Brain microvascular endothelial cell (primary cell): ENCODE measurements around the gene ST3GAL3.

ENCODE experiments used
- DNase-seq: peaks from one replicate; pipeline ENCODE4 v3.0.0-alpha.2; 2020
- H3K27ac ChIP-seq: fragments of 250-450 bp; sonication (Bioruptor Pico); 2 replicates; pipeline ENCODE4 v1.5.1; 2020; ENCODE audit warnings: mild to moderate bottlenecking, moderate library complexity
- H3K27me3 ChIP-seq: fragments of 250-450 bp; sonication (Bioruptor Pico); replicated peaks from 2 replicates; pipeline ENCODE4 v1.5.1; 2020; ENCODE audit warnings: mild to moderate bottlenecking
- H3K36me3 ChIP-seq: fragments of 250-450 bp; sonication (Bioruptor Pico); replicated peaks from 2 replicates; pipeline ENCODE4 v1.5.1; 2020; ENCODE audit warnings: mild to moderate bottlenecking
- H3K4me3 ChIP-seq: 2 replicates; pipeline ENCODE4 v1.5.1; 2011; ENCODE audit warnings: low read depth, mild to moderate bottlenecking, control low read depth, low read length, moderate library complexity
- in situ Hi-C: cut with HindIII; loops from 2 replicates; pipeline ENCODE4 v1.10.0; 2017; ENCODE audit warnings: low sequenced_read_pairs, low pct_ligation_motif_present
- TF ChIP-seq, protein P1 (sequence below): IDR thresholded peaks from 2 replicates; pipeline ENCODE4 v1.5.1; 2011; ENCODE audit warnings: low read depth, mild to moderate bottlenecking, moderate library complexity, low read length, control low read depth, inconsistent platforms; ENCODE audit errors: missing control alignments

ST3GAL3 gene

GRCh38 chr1:43978264-43978550 lies 270.9 kb downstream of the ST3GAL3 start:
- TF ChIP-seq, protein P1, sequence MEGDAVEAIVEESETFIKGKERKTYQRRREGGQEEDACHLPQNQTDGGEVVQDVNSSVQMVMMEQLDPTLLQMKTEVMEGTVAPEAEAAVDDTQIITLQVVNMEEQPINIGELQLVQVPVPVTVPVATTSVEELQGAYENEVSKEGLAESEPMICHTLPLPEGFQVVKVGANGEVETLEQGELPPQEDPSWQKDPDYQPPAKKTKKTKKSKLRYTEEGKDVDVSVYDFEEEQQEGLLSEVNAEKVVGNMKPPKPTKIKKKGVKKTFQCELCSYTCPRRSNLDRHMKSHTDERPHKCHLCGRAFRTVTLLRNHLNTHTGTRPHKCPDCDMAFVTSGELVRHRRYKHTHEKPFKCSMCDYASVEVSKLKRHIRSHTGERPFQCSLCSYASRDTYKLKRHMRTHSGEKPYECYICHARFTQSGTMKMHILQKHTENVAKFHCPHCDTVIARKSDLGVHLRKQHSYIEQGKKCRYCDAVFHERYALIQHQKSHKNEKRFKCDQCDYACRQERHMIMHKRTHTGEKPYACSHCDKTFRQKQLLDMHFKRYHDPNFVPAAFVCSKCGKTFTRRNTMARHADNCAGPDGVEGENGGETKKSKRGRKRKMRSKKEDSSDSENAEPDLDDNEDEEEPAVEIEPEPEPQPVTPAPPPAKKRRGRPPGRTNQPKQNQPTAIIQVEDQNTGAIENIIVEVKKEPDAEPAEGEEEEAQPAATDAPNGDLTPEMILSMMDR: no peak
- DNase-seq: no peak
- H3K27ac ChIP-seq: no peak overlapping the region
- peaks cover 21% of the 10 kb centered on the region for H3K36me3 ChIP-seq
- in situ Hi-C loops: no loop called here
- peak overlapping the region; percentile 72 for H3K4me3 ChIP-seq
- no peaks in the 10 kb centered on the region for H3K27me3 ChIP-seq

GRCh38 chr1:43978551-43979260 lies 271.4 kb downstream of the ST3GAL3 start, which contains the start of gene B4GALT2:
B4GALT2 (plus strand) TSS chr1:43979210; CDS start chr1:43981161, 1,951 bp downstream.
- Histone ChIP-seq H3K4me3 (peak within 1 kb of the TSS; percentile 72), H3K27ac (peak within 1 kb of the TSS; percentile 32), H3K36me3 (peaks cover 21% of the 10 kb centered on the region), H3K27me3 (no peaks in the 10 kb centered on the region)
- DNase-seq: no peak
- in situ Hi-C loops: no loop called here
- TF ChIP-seq, protein P1: no peak

- H3K27ac ChIP-seq: peak overlapping the region; percentile 32
- no peaks in the 10 kb centered on the region for H3K27me3 ChIP-seq
- peaks cover 21% of the 10 kb centered on the region for H3K36me3 ChIP-seq
- peak overlapping the region; percentile 72 for H3K4me3 ChIP-seq
- in situ Hi-C loops: no loop called here
- TF ChIP-seq, protein P1: no peak
- no peak for DNase-seq
These were observed 271.9 kb downstream of the ST3GAL3 start for GRCh38 chr1:43979261-43979527.

- TF ChIP-seq, protein P1: no peak
- no peaks in the 10 kb centered on the region for H3K27me3 ChIP-seq
- peak overlapping the region; percentile 67 for H3K4me3 ChIP-seq
- H3K27ac ChIP-seq: peak overlapping the region; percentile 32
- peaks cover 25% of the 10 kb centered on the region for H3K36me3 ChIP-seq
- in situ Hi-C loops: no loop called here
- peak; percentile 35 for DNase-seq
These were observed 272.4 kb downstream of the ST3GAL3 start for GRCh38 chr1:43979528-43980254.

DNA sequence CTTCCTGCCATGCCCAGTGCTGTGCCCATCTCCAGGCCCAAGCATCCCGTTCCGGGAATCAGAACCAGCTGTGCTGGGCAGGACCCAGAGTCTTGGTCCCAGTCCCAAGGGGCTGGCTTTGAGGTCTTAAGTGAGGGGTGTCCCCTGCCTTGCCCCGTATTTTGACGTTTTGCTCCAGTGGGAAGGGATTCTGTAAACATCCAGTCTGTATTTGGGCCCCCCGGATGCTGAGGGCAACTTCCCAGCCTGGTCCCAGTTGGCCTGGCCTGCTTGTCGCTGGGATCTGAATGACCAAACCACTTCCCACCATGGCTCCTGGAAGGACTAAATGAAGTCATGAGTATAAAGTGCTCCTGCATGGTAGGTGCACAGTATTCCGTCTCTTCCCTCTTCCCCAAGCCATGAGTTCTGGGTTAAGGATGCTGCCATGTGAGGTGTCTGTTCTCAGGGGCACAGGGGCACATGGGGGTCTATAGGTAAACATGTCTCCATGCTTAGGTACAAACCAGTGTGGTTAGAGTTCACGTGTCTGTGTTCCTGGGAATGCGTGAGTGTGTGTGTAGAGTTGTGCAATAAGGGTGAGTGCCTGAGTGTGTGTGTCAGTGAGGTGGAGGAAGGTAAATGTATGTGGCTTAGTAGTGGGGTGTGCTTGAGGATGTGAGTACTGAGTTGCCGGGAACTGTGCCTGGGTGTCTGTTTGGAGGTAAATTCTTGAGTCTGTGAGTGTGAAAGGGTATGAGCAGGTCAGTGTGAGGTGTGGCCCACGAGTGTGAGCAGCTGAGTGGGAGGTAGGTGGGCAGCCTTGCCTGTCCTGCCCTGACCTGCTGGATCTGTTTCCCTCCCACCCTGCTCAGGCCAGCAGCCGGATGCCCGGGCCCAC lies 273.2 kb downstream of the ST3GAL3 start:
- H3K4me3 ChIP-seq: peak overlapping the region; percentile 67
- no peak for DNase-seq
- H3K36me3 ChIP-seq: peaks cover 31% of the 10 kb centered on the region
- H3K27me3 ChIP-seq: no peaks in the 10 kb centered on the region
- no peak overlapping the region for H3K27ac ChIP-seq
- in situ Hi-C loops: no loop called here
- TF ChIP-seq, protein P1: no peak
